ENCODE data around the gene EOLA1.

The EOLA1 gene

DNA sequence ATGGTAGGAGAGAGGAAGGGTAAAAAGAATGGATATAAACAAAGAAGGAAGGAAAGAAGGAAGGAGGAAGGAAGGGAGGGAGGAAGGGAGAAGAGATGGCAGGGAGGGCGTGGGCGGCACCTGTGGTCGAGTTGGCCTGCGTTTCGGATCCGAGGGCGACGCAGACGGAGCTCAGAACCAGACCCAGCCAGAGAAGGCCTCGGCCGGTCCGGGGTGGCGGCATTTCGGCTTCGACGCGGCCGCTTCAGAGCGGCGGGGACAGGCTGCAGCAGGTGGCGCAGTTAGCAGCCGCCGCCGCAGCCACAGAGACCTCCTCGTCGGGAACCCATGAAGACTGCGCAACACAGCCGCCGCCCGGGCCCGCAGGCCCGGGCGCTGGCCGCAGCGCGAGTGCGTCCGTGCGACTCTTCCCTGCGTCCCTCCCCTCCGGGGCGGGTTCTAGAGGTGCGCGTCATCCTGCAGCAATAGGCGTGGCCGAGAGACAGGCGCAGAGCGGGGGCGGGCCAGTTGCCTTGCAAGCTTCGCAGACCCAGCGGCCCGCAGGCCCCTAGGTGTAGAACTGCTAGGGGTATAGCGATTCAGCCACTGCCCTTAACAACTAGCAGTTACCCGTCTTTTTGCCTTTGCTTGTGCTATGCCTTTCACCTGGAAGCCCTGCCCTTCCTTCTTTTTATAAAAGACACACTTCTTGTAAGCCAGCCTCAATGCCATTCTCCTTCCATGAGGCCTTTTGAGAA, 35.7 kb upstream of the EOLA1 start, which contains the start of gene IDS:
TSS of gene IDS (minus strand) at position 392 of the 737 bp plus-strand sequence. CDS start at position 223, 169 bp downstream.
- TF ChIP-seq, protein P1, sequence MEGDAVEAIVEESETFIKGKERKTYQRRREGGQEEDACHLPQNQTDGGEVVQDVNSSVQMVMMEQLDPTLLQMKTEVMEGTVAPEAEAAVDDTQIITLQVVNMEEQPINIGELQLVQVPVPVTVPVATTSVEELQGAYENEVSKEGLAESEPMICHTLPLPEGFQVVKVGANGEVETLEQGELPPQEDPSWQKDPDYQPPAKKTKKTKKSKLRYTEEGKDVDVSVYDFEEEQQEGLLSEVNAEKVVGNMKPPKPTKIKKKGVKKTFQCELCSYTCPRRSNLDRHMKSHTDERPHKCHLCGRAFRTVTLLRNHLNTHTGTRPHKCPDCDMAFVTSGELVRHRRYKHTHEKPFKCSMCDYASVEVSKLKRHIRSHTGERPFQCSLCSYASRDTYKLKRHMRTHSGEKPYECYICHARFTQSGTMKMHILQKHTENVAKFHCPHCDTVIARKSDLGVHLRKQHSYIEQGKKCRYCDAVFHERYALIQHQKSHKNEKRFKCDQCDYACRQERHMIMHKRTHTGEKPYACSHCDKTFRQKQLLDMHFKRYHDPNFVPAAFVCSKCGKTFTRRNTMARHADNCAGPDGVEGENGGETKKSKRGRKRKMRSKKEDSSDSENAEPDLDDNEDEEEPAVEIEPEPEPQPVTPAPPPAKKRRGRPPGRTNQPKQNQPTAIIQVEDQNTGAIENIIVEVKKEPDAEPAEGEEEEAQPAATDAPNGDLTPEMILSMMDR (IDR thresholded peaks at IDR 0.05; ENCODE audit: low read depth, low read length) = no peak
- H3K4me3 ChIP-seq (ENCODE audit: low read depth, low read length) = peak within 1 kb of the TSS; percentile 63
- peak; percentile 86 for DNase-seq (ENCODE audit: low read depth, low spot score)
- in situ Hi-C loops (cut with HindIII; ENCODE audit: low sequenced_read_pairs) = no loop called here

DNA sequence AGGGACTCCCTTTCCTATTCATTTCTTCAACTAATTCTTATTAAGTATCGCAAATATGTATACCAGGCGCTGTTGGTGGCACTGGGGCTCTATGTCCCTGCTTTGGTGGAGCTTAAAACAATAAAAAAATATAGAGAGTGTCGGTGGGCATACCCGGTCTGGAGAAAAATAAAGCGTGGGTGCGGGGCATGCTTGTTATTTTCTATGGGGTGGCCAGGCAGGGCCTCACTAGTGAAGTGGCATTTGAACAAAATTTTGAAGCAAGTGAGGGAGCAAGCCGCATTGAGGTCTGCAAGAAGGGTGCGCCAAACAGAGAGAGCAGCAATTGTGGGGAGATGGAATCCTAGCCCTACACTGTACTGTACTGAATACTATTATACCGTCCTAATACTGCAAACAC, 35.1 kb upstream of the EOLA1 start:
- DNase-seq (ENCODE audit: low read depth, low spot score) = no peak
- H3K4me3 ChIP-seq (ENCODE audit: low read depth, low read length) = no peak overlapping the region
- TF ChIP-seq, protein P1 (IDR thresholded peaks at IDR 0.05; ENCODE audit: low read depth, low read length) = no peak
- in situ Hi-C loops (cut with HindIII; ENCODE audit: low sequenced_read_pairs) = no loop called here

DNA sequence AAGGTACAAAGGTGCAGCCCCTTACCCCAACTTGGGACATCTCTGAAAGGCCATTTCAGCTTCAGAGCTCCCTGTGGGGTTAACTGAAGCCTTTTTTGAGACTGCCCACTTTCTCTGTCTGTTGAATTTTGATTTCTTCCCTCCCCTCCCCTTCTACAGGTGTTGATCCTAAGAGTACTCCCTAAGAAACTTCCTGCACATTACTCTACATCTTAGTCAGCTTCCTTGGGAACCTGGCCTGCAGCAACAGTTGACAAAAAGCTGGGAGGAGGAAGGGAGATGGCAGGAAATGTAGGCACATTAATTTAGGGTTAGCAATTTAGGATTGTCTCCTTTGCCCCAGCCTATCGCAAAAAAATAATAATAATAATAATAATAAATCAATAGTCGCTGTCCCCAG, 34.5 kb upstream of the EOLA1 start:
- no peak for DNase-seq (ENCODE audit: low read depth, low spot score)
- TF ChIP-seq, protein P1 (IDR thresholded peaks at IDR 0.05; ENCODE audit: low read depth, low read length) = no peak
- H3K4me3 ChIP-seq (ENCODE audit: low read depth, low read length) = no peak overlapping the region
- in situ Hi-C loops (cut with HindIII; ENCODE audit: low sequenced_read_pairs) = no loop called here

DNA sequence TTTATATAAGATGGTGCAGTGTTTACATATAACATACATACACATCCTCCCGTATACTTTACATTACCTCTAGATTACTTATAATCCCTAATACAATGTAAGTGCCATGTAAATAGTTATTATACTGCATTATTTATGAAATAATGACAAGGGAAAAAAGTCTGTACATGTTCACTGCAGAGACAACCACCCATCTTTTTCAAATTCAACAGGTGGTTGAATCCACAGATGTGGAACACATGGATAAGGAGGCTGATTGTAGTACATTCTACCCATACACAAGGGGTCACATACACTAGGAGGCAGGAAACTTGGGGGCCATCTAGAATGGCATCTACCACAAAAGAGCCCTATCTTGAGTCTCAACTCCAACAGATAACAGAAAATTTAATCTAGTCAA, 32.3 kb upstream of the EOLA1 start:
- TF ChIP-seq, protein P1 (IDR thresholded peaks at IDR 0.05; ENCODE audit: low read depth, low read length) = no peak
- DNase-seq (ENCODE audit: low read depth, low spot score) = no peak
- in situ Hi-C loops (cut with HindIII; ENCODE audit: low sequenced_read_pairs) = no loop called here
- H3K4me3 ChIP-seq (ENCODE audit: low read depth, low read length) = no peak overlapping the region

DNA sequence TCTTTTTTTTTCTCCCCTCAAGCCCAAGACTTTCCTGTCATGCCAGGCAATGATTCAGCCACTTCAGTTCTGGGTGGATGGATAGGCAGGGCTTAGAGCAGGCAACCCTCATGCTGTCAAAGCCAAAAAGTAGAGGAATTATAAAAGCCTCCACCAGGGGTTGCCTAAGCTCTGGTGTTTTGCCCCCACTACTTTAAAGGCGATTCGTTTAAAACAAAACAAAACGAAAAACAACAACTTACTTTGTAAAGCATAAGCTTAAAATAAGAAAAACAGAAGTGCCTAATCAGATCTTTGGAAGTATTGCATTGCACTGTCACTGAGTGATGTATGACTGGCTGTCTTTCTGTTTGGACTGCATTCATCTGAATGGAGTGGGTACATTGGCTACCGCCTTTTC, 30.4 kb upstream of the EOLA1 start:
- DNase-seq (ENCODE audit: low read depth, low spot score) = no peak
- no peak overlapping the region for H3K4me3 ChIP-seq (ENCODE audit: low read depth, low read length)
- in situ Hi-C loops (cut with HindIII; ENCODE audit: low sequenced_read_pairs) = no loop called here
- TF ChIP-seq, protein P1 (IDR thresholded peaks at IDR 0.05; ENCODE audit: low read depth, low read length) = no peak

DNA sequence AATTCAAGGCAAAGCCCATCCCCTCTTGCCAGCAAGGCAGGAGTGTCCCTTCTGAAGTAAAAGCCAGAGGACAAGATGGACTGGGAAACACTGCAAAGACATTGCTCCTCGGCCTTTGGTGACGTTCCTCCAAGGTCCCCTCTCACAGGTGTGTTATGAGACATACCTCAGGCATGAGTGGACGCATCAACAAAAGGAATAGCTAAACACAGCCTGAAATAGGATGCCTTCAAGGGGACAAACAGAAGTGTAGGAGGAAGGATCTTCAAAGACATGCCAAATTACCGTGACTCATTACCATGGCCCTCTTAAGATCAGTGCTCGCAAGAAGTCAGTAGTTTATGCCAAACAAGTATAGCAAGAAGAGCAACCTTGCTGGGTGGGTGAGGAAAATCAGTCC, 29.7 kb upstream of the EOLA1 start:
- in situ Hi-C loops (cut with HindIII; ENCODE audit: low sequenced_read_pairs) = no loop called here
- no peak for DNase-seq (ENCODE audit: low read depth, low spot score)
- TF ChIP-seq, protein P1 (IDR thresholded peaks at IDR 0.05; ENCODE audit: low read depth, low read length) = no peak
- no peak overlapping the region for H3K4me3 ChIP-seq (ENCODE audit: low read depth, low read length)
